OCI-LY1 (cell line): ENCODE results near the gene PCDHGA1.

ENCODE experiments used
- H2AFZ ChIP-seq: fragments of 200-600 bp; sonication (generic), shearing (Covaris generic); 2 replicates; pipeline ENCODE4 v1.6.0; 2014; ENCODE audit warnings: antibody characterized with exemption, mild to moderate bottlenecking, low read length
- H3F3A ChIP-seq: fragments of 200-600 bp; sonication (generic), shearing (Covaris generic); 2 replicates; pipeline ENCODE4 v1.6.0; 2014; ENCODE audit warnings: mild to moderate bottlenecking, antibody characterized with exemption, low read length, moderate library complexity; ENCODE audit not compliant: insufficient read depth
- H3K27ac ChIP-seq: fragments of 200-600 bp; sonication (generic); 2 replicates; pipeline ENCODE4 v1.5.1; 2014; ENCODE audit warnings: low read length, mixed run types, mild to moderate bottlenecking, low read depth; ENCODE audit not compliant: poor library complexity, severe bottlenecking
- H3K27me3 ChIP-seq: fragments of 200-600 bp; sonication (generic); 2 replicates; pipeline ENCODE4 v1.6.0; 2014; ENCODE audit warnings: antibody characterized with exemption, mild to moderate bottlenecking, low read length, moderate library complexity; ENCODE audit not compliant: insufficient read depth
- H3K36me3 ChIP-seq: fragments of 200-600 bp; sonication (generic); 2 replicates; pipeline ENCODE4 v1.6.1; 2014; ENCODE audit warnings: mild to moderate bottlenecking, antibody characterized with exemption, low read length, moderate library complexity, mixed read lengths; ENCODE audit not compliant: insufficient read depth
- H3K4me1 ChIP-seq: fragments of 200-600 bp; sonication (generic); 2 replicates; pipeline ENCODE4 v1.5.1; 2014; ENCODE audit warnings: mild to moderate bottlenecking, low read length, moderate library complexity; ENCODE audit not compliant: insufficient read depth, severe bottlenecking
- H3K4me2 ChIP-seq: fragments of 200-600 bp; sonication (generic), shearing (Covaris generic); 2 replicates; pipeline ENCODE4 v1.6.1; 2014; ENCODE audit warnings: low read length
- H3K4me3 ChIP-seq: fragments of 200-600 bp; sonication (generic); 2 replicates; pipeline ENCODE4 v1.5.1; 2014; ENCODE audit warnings: low read length, low read depth, mild to moderate bottlenecking, mixed read lengths; ENCODE audit not compliant: poor library complexity, severe bottlenecking
- H3K79me2 ChIP-seq: fragments of 200-600 bp; shearing (Covaris generic); 2 replicates; pipeline ENCODE4 v1.6.1; 2016; ENCODE audit warnings: mixed run types, low read length, mixed read lengths; ENCODE audit not compliant: insufficient read depth
- H3K9ac ChIP-seq: fragments of 200-600 bp; sonication (generic), shearing (Covaris generic); 2 replicates; pipeline ENCODE4 v1.6.1; 2014; ENCODE audit warnings: mild to moderate bottlenecking, low read length, mixed read lengths
- H3K9me2 ChIP-seq: fragments of 200-600 bp; sonication (generic), shearing (Covaris generic); 2 replicates; pipeline ENCODE4 v1.6.1; 2014; ENCODE audit warnings: low read depth, mild to moderate bottlenecking, low read length, mixed read lengths
- H3K9me3 ChIP-seq: fragments of 200-600 bp; shearing (Covaris generic); 2 replicates; pipeline ENCODE4 v1.6.1; 2014; ENCODE audit warnings: low read length, mixed read lengths
- H4K20me1 ChIP-seq: fragments of 200-600 bp; sonication (generic), shearing (Covaris generic); 2 replicates; pipeline ENCODE4 v1.6.0; 2016; ENCODE audit warnings: mild to moderate bottlenecking, low read length; ENCODE audit not compliant: insufficient read depth
- EZH2 ChIP-seq: fragments of 200-600 bp; sonication (generic), shearing (Covaris generic); IDR thresholded peaks from 2 replicates; pipeline ENCODE4 v1.8.0; 2017; ENCODE audit warnings: borderline replicate concordance, mixed run types, mild to moderate bottlenecking, antibody characterized with exemption, low read length, moderate library complexity, mixed read lengths
- TF ChIP-seq, protein P1 (sequence below): fragments of 200-600 bp; sonication (generic), shearing (Covaris generic); IDR thresholded peaks from 2 replicates; pipeline ENCODE4 v1.5.1; 2017; ENCODE audit warnings: mild to moderate bottlenecking, antibody characterized with exemption, low read length, moderate library complexity, mixed read lengths

The PCDHGA1 gene

DNA sequence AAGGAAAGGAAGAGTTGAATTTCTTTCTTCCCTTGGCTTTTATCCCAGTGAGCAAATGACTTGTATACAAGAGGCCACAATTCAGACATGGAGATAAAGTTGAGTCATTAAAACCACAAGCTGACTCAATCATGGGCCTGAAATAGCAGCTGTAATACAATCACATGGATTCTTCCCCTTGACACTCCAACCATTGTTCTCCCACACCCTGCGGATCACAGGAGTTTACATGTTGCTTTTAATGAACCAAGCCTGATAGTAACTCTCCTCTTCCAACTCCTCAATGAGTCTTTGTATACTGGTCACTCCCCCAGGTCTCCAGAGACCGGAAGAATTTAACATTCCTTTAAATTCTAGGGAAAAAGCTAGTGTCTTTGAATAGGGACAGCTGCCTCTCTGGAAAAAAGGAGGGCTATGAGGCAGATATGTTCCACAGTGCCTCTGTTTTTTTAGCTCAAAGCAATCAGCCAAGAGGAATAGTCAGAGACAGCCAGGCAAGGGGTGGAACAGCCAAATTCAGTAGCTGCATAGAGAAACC lies 191.0 kb downstream of the PCDHGA1 start:
- Histone ChIP-seq H3K4me1 (peaks cover 14% of the 10 kb centered on the region), H3K9me2 (no peaks in the 10 kb centered on the region), H3K9me3 (no peaks in the 10 kb centered on the region), H3K4me3 (no peak overlapping the region), H3K4me2 (no peak overlapping the region), H2AFZ (no peak overlapping the region), H3K9ac (no peak overlapping the region), H3K27ac (no peak overlapping the region), H3K27me3 (no peaks in the 10 kb centered on the region), H3K36me3 (peaks cover 74% of the 10 kb centered on the region), H4K20me1 (no peaks in the 10 kb centered on the region), H3K79me2 (no peaks in the 10 kb centered on the region), H3F3A (no peaks in the 10 kb centered on the region)
- TF ChIP-seq EZH2: no peak
- TF ChIP-seq, protein P1, sequence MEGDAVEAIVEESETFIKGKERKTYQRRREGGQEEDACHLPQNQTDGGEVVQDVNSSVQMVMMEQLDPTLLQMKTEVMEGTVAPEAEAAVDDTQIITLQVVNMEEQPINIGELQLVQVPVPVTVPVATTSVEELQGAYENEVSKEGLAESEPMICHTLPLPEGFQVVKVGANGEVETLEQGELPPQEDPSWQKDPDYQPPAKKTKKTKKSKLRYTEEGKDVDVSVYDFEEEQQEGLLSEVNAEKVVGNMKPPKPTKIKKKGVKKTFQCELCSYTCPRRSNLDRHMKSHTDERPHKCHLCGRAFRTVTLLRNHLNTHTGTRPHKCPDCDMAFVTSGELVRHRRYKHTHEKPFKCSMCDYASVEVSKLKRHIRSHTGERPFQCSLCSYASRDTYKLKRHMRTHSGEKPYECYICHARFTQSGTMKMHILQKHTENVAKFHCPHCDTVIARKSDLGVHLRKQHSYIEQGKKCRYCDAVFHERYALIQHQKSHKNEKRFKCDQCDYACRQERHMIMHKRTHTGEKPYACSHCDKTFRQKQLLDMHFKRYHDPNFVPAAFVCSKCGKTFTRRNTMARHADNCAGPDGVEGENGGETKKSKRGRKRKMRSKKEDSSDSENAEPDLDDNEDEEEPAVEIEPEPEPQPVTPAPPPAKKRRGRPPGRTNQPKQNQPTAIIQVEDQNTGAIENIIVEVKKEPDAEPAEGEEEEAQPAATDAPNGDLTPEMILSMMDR: no peak

DNA sequence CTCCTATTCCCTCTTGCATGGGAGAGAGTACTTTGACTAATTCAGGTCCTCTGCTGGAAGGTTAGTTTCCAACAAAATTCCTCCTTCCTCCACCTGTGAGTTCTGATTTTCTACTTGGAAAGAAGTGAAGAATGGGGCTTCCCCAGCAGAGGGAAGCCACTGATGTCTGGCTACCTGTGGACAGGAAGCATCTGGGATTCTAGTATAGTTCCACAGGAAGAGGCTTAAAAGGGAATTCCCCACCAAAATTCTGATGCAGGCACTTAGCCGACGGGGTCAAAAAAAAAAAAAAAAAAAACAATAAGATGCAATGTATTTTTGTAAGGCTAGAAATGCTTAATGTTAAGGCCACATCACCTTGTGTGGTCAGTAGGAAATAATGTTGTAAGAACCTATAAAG lies 192.0 kb downstream of the PCDHGA1 start:
- Histone ChIP-seq H4K20me1 (no peaks in the 10 kb centered on the region), H2AFZ (no peak overlapping the region), H3K79me2 (no peaks in the 10 kb centered on the region), H3K4me3 (no peak overlapping the region), H3K36me3 (peaks cover 73% of the 10 kb centered on the region), H3K9ac (no peak overlapping the region), H3F3A (no peaks in the 10 kb centered on the region), H3K4me1 (peaks cover 16% of the 10 kb centered on the region), H3K4me2 (no peak overlapping the region), H3K27me3 (no peaks in the 10 kb centered on the region), H3K9me3 (no peaks in the 10 kb centered on the region), H3K27ac (no peak overlapping the region), H3K9me2 (no peaks in the 10 kb centered on the region)
- no peak for TF ChIP-seq EZH2
- TF ChIP-seq, protein P1: no peak

DNA sequence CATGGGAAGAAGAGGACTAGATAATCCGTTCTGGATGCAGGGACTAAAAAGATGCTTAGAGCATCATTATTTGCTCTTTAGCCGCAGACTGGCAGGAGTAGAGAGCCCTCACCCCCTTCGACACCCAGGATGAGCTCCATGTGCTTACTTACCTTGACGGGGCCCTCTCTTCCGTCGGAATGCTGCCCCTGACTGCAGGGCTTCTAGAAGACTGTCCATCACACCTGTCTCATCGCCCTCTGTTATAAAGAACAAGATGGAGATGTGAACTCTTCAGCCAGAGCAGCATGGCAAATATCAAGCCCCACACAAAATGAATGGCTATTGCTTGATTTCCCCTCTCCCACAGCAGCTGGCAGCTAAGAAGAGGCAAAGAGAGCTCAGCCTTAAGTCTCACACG lies 193.7 kb downstream of the PCDHGA1 start:
- H3K4me1 ChIP-seq: peaks cover 33% of the 10 kb centered on the region
- H3K4me2 ChIP-seq: no peak overlapping the region
- H3K79me2 ChIP-seq: no peaks in the 10 kb centered on the region
- H3F3A ChIP-seq: no peaks in the 10 kb centered on the region
- no peak overlapping the region for H3K4me3 ChIP-seq
- no peak for TF ChIP-seq EZH2
- TF ChIP-seq, protein P1: no peak
- H3K9ac ChIP-seq: no peak overlapping the region
- H3K36me3 ChIP-seq: peaks cover 81% of the 10 kb centered on the region
- H3K9me3 ChIP-seq: no peaks in the 10 kb centered on the region
- H4K20me1 ChIP-seq: no peaks in the 10 kb centered on the region
- H3K9me2 ChIP-seq: no peaks in the 10 kb centered on the region
- H3K27me3 ChIP-seq: no peaks in the 10 kb centered on the region
- H3K27ac ChIP-seq: no peak overlapping the region
- no peak overlapping the region for H2AFZ ChIP-seq
